ENCODE measurements around the gene PCLO.
"Not testable (repeated sequence)": the region's sequence is repeated elsewhere in the genome, so short reads cannot be mapped to it uniquely, and the experiment has no call there.

Gene PCLO

GRCh38 chr7:82964150-82964882 is 198.4 kb downstream of the PCLO start:
- no peak for DNase-seq (ENCODE audit: low spot score)

- DNase-seq (ENCODE audit: low spot score): no peak
Measured at GRCh38 chr7:82961240-82961639, 201.4 kb downstream of the PCLO start.

GRCh38 chr7:82959528-82959927 is 203.2 kb downstream of the PCLO start:
- no peak for DNase-seq (ENCODE audit: low spot score)

GRCh38 chr7:82957521-82957920 is 205.2 kb downstream of the PCLO start:
- no peak for DNase-seq (ENCODE audit: low spot score)

GRCh38 chr7:82953324-82954027 is 209.2 kb downstream of the PCLO start:
- DNase-seq (ENCODE audit: low spot score): no peak

GRCh38 chr7:82950436-82950835 is 212.2 kb downstream of the PCLO start:
- no peak for DNase-seq (ENCODE audit: low spot score)

GRCh38 chr7:82945480-82945879 is 217.2 kb downstream of the PCLO start:
- DNase-seq (ENCODE audit: low spot score): no peak

GRCh38 chr7:82945056-82945455 is 217.6 kb downstream of the PCLO start:
- DNase-seq (ENCODE audit: low spot score): no peak

- no peak for DNase-seq (ENCODE audit: low spot score)
Measured at GRCh38 chr7:82932516-82932915, 230.2 kb downstream of the PCLO start.

- DNase-seq (ENCODE audit: low spot score): no peak
Measured at GRCh38 chr7:82926477-82926876, 236.2 kb downstream of the PCLO start.

GRCh38 chr7:82925331-82925730 is 237.4 kb downstream of the PCLO start:
- no peak for DNase-seq (ENCODE audit: low spot score)

GRCh38 chr7:82906502-82906901 is 256.2 kb downstream of the PCLO start:
- no peak for DNase-seq (ENCODE audit: low spot score)

- no peak for DNase-seq (ENCODE audit: low spot score)
Measured at GRCh38 chr7:82904871-82905270, 257.8 kb downstream of the PCLO start.

- DNase-seq (ENCODE audit: low spot score): not testable (repeated sequence)
Measured at GRCh38 chr7:82901098-82901497, 261.6 kb downstream of the PCLO start.

- no peak for DNase-seq (ENCODE audit: low spot score)
Measured at GRCh38 chr7:82897500-82897899, 265.2 kb downstream of the PCLO start.

- not testable (repeated sequence) for DNase-seq (ENCODE audit: low spot score)
Measured at GRCh38 chr7:82894341-82894740, 268.3 kb downstream of the PCLO start.

GRCh38 chr7:82886324-82886723 is 276.4 kb downstream of the PCLO start:
- DNase-seq (ENCODE audit: low spot score): no peak

GRCh38 chr7:82865856-82866255 is 296.8 kb downstream of the PCLO start:
- DNase-seq (ENCODE audit: low spot score): no peak

GRCh38 chr7:82859106-82859850 is 303.4 kb downstream of the PCLO start:
- DNase-seq (ENCODE audit: low spot score): no peak

- no peak for DNase-seq (ENCODE audit: low spot score)
Measured at GRCh38 chr7:82851121-82851520, 311.6 kb downstream of the PCLO start.

- no peak for DNase-seq (ENCODE audit: low spot score)
Measured at GRCh38 chr7:82841828-82842227, 320.9 kb downstream of the PCLO start.

- DNase-seq (ENCODE audit: low spot score): no peak
Measured at GRCh38 chr7:82840061-82840460, 322.6 kb downstream of the PCLO start.

- no peak for DNase-seq (ENCODE audit: low spot score)
Measured at GRCh38 chr7:82839555-82839954, 323.1 kb downstream of the PCLO start.
